Heart left ventricle (tissue), 13 donors: ENCODE results near the gene MZT2A.
"Not testable (repeated sequence)": the region's sequence is repeated elsewhere in the genome, so short reads cannot be mapped to it uniquely, and the experiment has no call there.

ENCODE experiments used
- CTCF ChIP-seq, 12 donors: fragments of 200-600 bp; sonication (generic) in 4 of 12; IDR thresholded peaks; one replicate each; pipeline versions ENCODE4 v1.5.0 to v1.8.0; 2018 to 2022; ENCODE audit warnings: antibody characterized with exemption in 12 of 12, mild to moderate bottlenecking in 5 of 12
- POLR2A ChIP-seq, 2 donors: fragments of 450-650 bp; IDR thresholded peaks; one replicate each; pipeline ENCODE4 v1.6.1; 2017; ENCODE audit warnings: antibody characterized with exemption in 2 of 2, mild to moderate bottlenecking in 2 of 2, moderate library complexity in 2 of 2
- donor health status: ischemic (EF 13 %, LVEDD 7.1; RV severe dilation, severe dysfunction).
- donor health status: DM: no; HTN: yes; CAD: no.
- donor health status: DM: no; HTN: no; CAD: no.
- donor health status: ischemic (EF 25% LVEDD 6.9; RV normal size, moderate dysfunction).
- donor health status: ischemic (EF 25% LVEDD 5.7; RV mildly dilated, moderate dysfunction).
- donor health status: ischemic (EF 35%, LVEDD 5.7; RV mildly dilated, moderate dysfunction).
- donor health status: nonischemic (EF 11% LVEDD 7.7; RV severe dilation, severe dysfunction).
- donor health status: DM: yes; HTN: yes; CAD: no.
- donor health status: PGD.
- donor health status: ischemic (EF 29% LVEDD 5.4; RV normal size, mild dysfunction).
- donor health status: nonischemic (EF 23%, LVEDD 6.1; RV moderate dilation, normal function).

- TF ChIP-seq CTCF, POLR2A (IDR thresholded peaks at IDR 0.05): not testable (repeated sequence)
These were observed 46.7 kb downstream of the MZT2A start for GRCh38 chr2:131445515-131445797.
